ENCODE measurements around the gene KCNQ1.

Gene KCNQ1

GRCh38 chr11:2816941-2817421 lies 372.2 kb downstream of the KCNQ1 start:
- Histone ChIP-seq H3K27me3 (ENCODE audit: control insufficient read depth in 2 of 2, insufficient read depth in 2 of 2, low read length in 2 of 2) (no peaks in the 10 kb centered on the region), H3K4me3 (ENCODE audit: low read length in 2 of 2) (no peak overlapping the region), H3K9me3 (ENCODE audit: control insufficient read depth in 2 of 2, low read length in 2 of 2) (peaks cover 0 to 2% of the 10 kb centered on the region in 2 donors), H3K4me1 (ENCODE audit: control insufficient read depth in 2 of 2, insufficient read depth in 2 of 2, low read length in 2 of 2) (peaks cover 0 to 3% of the 10 kb centered on the region in 2 donors), H3K36me3 (ENCODE audit: control insufficient read depth in 2 of 2, insufficient read depth in 2 of 2, low read length in 2 of 2) (peaks cover 0 to 1% of the 10 kb centered on the region in 2 donors), H3K27ac (ENCODE audit: low read depth in 2 of 2, low read length in 2 of 2) (no peak overlapping the region), H3K9ac (ENCODE audit: low read depth in 1 of 2, low read length in 2 of 2) (no peak overlapping the region)

GRCh38 chr11:2817431-2817830 lies 372.6 kb downstream of the KCNQ1 start:
- Histone ChIP-seq H3K27me3 (ENCODE audit: control insufficient read depth in 2 of 2, insufficient read depth in 2 of 2, low read length in 2 of 2) (no peaks in the 10 kb centered on the region), H3K9ac (ENCODE audit: low read depth in 1 of 2, low read length in 2 of 2) (no peak overlapping the region), H3K9me3 (ENCODE audit: control insufficient read depth in 2 of 2, low read length in 2 of 2) (peaks cover 0 to 2% of the 10 kb centered on the region in 2 donors), H3K27ac (ENCODE audit: low read depth in 2 of 2, low read length in 2 of 2) (no peak overlapping the region), H3K4me3 (ENCODE audit: low read length in 2 of 2) (no peak overlapping the region), H3K36me3 (ENCODE audit: control insufficient read depth in 2 of 2, insufficient read depth in 2 of 2, low read length in 2 of 2) (peaks cover 0 to 4% of the 10 kb centered on the region in 2 donors), H3K4me1 (ENCODE audit: control insufficient read depth in 2 of 2, insufficient read depth in 2 of 2, low read length in 2 of 2) (peaks cover 0 to 3% of the 10 kb centered on the region in 2 donors)

GRCh38 chr11:2818021-2818420 lies 373.2 kb downstream of the KCNQ1 start:
- no peaks in the 10 kb centered on the region for H3K27me3 ChIP-seq (ENCODE audit: control insufficient read depth in 2 of 2, insufficient read depth in 2 of 2, low read length in 2 of 2)
- H3K4me1 ChIP-seq (ENCODE audit: control insufficient read depth in 2 of 2, insufficient read depth in 2 of 2, low read length in 2 of 2): peaks cover 0 to 3% of the 10 kb centered on the region in 2 donors
- no peak overlapping the region for H3K4me3 ChIP-seq (ENCODE audit: low read length in 2 of 2)
- no peak overlapping the region for H3K27ac ChIP-seq (ENCODE audit: low read depth in 2 of 2, low read length in 2 of 2)
- no peak overlapping the region for H3K9ac ChIP-seq (ENCODE audit: low read depth in 1 of 2, low read length in 2 of 2)
- H3K36me3 ChIP-seq (ENCODE audit: control insufficient read depth in 2 of 2, insufficient read depth in 2 of 2, low read length in 2 of 2): peaks cover 0 to 4% of the 10 kb centered on the region in 2 donors
- peaks cover 0 to 2% of the 10 kb centered on the region in 2 donors for H3K9me3 ChIP-seq (ENCODE audit: control insufficient read depth in 2 of 2, low read length in 2 of 2)

GRCh38 chr11:2818503-2818902 lies 373.7 kb downstream of the KCNQ1 start:
- Histone ChIP-seq H3K36me3 (ENCODE audit: control insufficient read depth in 2 of 2, insufficient read depth in 2 of 2, low read length in 2 of 2) (peaks cover 0 to 4% of the 10 kb centered on the region in 2 donors), H3K27ac (ENCODE audit: low read depth in 2 of 2, low read length in 2 of 2) (no peak overlapping the region), H3K9ac (ENCODE audit: low read depth in 1 of 2, low read length in 2 of 2) (no peak overlapping the region), H3K27me3 (ENCODE audit: control insufficient read depth in 2 of 2, insufficient read depth in 2 of 2, low read length in 2 of 2) (no peaks in the 10 kb centered on the region), H3K4me1 (ENCODE audit: control insufficient read depth in 2 of 2, insufficient read depth in 2 of 2, low read length in 2 of 2) (peaks cover 0 to 3% of the 10 kb centered on the region in 2 donors), H3K9me3 (ENCODE audit: control insufficient read depth in 2 of 2, low read length in 2 of 2) (peaks cover 0 to 2% of the 10 kb centered on the region in 2 donors), H3K4me3 (ENCODE audit: low read length in 2 of 2) (no peak overlapping the region)

GRCh38 chr11:2819316-2819715 lies 374.5 kb downstream of the KCNQ1 start:
- H3K4me1 ChIP-seq (ENCODE audit: control insufficient read depth in 2 of 2, insufficient read depth in 2 of 2, low read length in 2 of 2): peaks cover 0 to 3% of the 10 kb centered on the region in 2 donors
- no peaks in the 10 kb centered on the region for H3K27me3 ChIP-seq (ENCODE audit: control insufficient read depth in 2 of 2, insufficient read depth in 2 of 2, low read length in 2 of 2)
- H3K4me3 ChIP-seq (ENCODE audit: low read length in 2 of 2): no peak overlapping the region
- peaks cover 0 to 2% of the 10 kb centered on the region in 2 donors for H3K9me3 ChIP-seq (ENCODE audit: control insufficient read depth in 2 of 2, low read length in 2 of 2)
- no peak overlapping the region for H3K27ac ChIP-seq (ENCODE audit: low read depth in 2 of 2, low read length in 2 of 2)
- no peak overlapping the region for H3K9ac ChIP-seq (ENCODE audit: low read depth in 1 of 2, low read length in 2 of 2)
- peaks cover 0 to 4% of the 10 kb centered on the region in 2 donors for H3K36me3 ChIP-seq (ENCODE audit: control insufficient read depth in 2 of 2, insufficient read depth in 2 of 2, low read length in 2 of 2)

- peaks cover 0 to 4% of the 10 kb centered on the region in 2 donors for H3K36me3 ChIP-seq (ENCODE audit: control insufficient read depth in 2 of 2, insufficient read depth in 2 of 2, low read length in 2 of 2)
- no peak overlapping the region for H3K4me3 ChIP-seq (ENCODE audit: low read length in 2 of 2)
- H3K27ac ChIP-seq (ENCODE audit: low read depth in 2 of 2, low read length in 2 of 2): no peak overlapping the region
- H3K9ac ChIP-seq (ENCODE audit: low read depth in 1 of 2, low read length in 2 of 2): no peak overlapping the region
- H3K4me1 ChIP-seq (ENCODE audit: control insufficient read depth in 2 of 2, insufficient read depth in 2 of 2, low read length in 2 of 2): peaks cover 0 to 14% of the 10 kb centered on the region in 2 donors
- H3K9me3 ChIP-seq (ENCODE audit: control insufficient read depth in 2 of 2, low read length in 2 of 2): peaks cover 0 to 2% of the 10 kb centered on the region in 2 donors
- no peaks in the 10 kb centered on the region for H3K27me3 ChIP-seq (ENCODE audit: control insufficient read depth in 2 of 2, insufficient read depth in 2 of 2, low read length in 2 of 2)
Observed at GRCh38 chr11:2820976-2821375, 376.2 kb downstream of the KCNQ1 start.

GRCh38 chr11:2821891-2822290 lies 377.1 kb downstream of the KCNQ1 start:
- H3K27me3 ChIP-seq (ENCODE audit: control insufficient read depth in 2 of 2, insufficient read depth in 2 of 2, low read length in 2 of 2): no peaks in the 10 kb centered on the region
- H3K9ac ChIP-seq (ENCODE audit: low read depth in 1 of 2, low read length in 2 of 2): no peak overlapping the region
- no peak overlapping the region for H3K27ac ChIP-seq (ENCODE audit: low read depth in 2 of 2, low read length in 2 of 2)
- peaks cover 5 to 12% of the 10 kb centered on the region in 2 donors for H3K4me1 ChIP-seq (ENCODE audit: control insufficient read depth in 2 of 2, insufficient read depth in 2 of 2, low read length in 2 of 2)
- H3K4me3 ChIP-seq (ENCODE audit: low read length in 2 of 2): no peak overlapping the region
- H3K9me3 ChIP-seq (ENCODE audit: control insufficient read depth in 2 of 2, low read length in 2 of 2): no peaks in the 10 kb centered on the region
- H3K36me3 ChIP-seq (ENCODE audit: control insufficient read depth in 2 of 2, insufficient read depth in 2 of 2, low read length in 2 of 2): peaks cover 0 to 4% of the 10 kb centered on the region in 2 donors

- H3K4me3 ChIP-seq (ENCODE audit: low read length in 2 of 2): no peak overlapping the region
- H3K4me1 ChIP-seq (ENCODE audit: control insufficient read depth in 2 of 2, insufficient read depth in 2 of 2, low read length in 2 of 2): peaks cover 5 to 11% of the 10 kb centered on the region in 2 donors
- peaks cover 0 to 4% of the 10 kb centered on the region in 2 donors for H3K36me3 ChIP-seq (ENCODE audit: control insufficient read depth in 2 of 2, insufficient read depth in 2 of 2, low read length in 2 of 2)
- H3K9me3 ChIP-seq (ENCODE audit: control insufficient read depth in 2 of 2, low read length in 2 of 2): no peaks in the 10 kb centered on the region
- H3K27ac ChIP-seq (ENCODE audit: low read depth in 2 of 2, low read length in 2 of 2): peak overlapping the region; percentile 58 to 76
- no peaks in the 10 kb centered on the region for H3K27me3 ChIP-seq (ENCODE audit: control insufficient read depth in 2 of 2, insufficient read depth in 2 of 2, low read length in 2 of 2)
- no peak overlapping the region for H3K9ac ChIP-seq (ENCODE audit: low read depth in 1 of 2, low read length in 2 of 2)
Observed at GRCh38 chr11:2824851-2825250, 380.0 kb downstream of the KCNQ1 start.

GRCh38 chr11:2825261-2825888 lies 380.6 kb downstream of the KCNQ1 start:
- Histone ChIP-seq H3K27ac (ENCODE audit: low read depth in 2 of 2, low read length in 2 of 2) (peak overlapping the region; percentile 74 to 76), H3K9ac (ENCODE audit: low read depth in 1 of 2, low read length in 2 of 2) (peak overlapping the region in 1 of 2 donors; percentile 24), H3K4me3 (ENCODE audit: low read length in 2 of 2) (no peak overlapping the region), H3K4me1 (ENCODE audit: control insufficient read depth in 2 of 2, insufficient read depth in 2 of 2, low read length in 2 of 2) (peaks cover 5 to 11% of the 10 kb centered on the region in 2 donors), H3K9me3 (ENCODE audit: control insufficient read depth in 2 of 2, low read length in 2 of 2) (no peaks in the 10 kb centered on the region), H3K27me3 (ENCODE audit: control insufficient read depth in 2 of 2, insufficient read depth in 2 of 2, low read length in 2 of 2) (no peaks in the 10 kb centered on the region), H3K36me3 (ENCODE audit: control insufficient read depth in 2 of 2, insufficient read depth in 2 of 2, low read length in 2 of 2) (peaks cover 0 to 4% of the 10 kb centered on the region in 2 donors)

- peaks cover 0 to 4% of the 10 kb centered on the region in 2 donors for H3K36me3 ChIP-seq (ENCODE audit: control insufficient read depth in 2 of 2, insufficient read depth in 2 of 2, low read length in 2 of 2)
- H3K9ac ChIP-seq (ENCODE audit: low read depth in 1 of 2, low read length in 2 of 2): peak overlapping the region; percentile 24 to 31
- H3K9me3 ChIP-seq (ENCODE audit: control insufficient read depth in 2 of 2, low read length in 2 of 2): no peaks in the 10 kb centered on the region
- H3K27ac ChIP-seq (ENCODE audit: low read depth in 2 of 2, low read length in 2 of 2): peak overlapping the region; percentile 74 to 76
- H3K4me3 ChIP-seq (ENCODE audit: low read length in 2 of 2): no peak overlapping the region
- H3K4me1 ChIP-seq (ENCODE audit: control insufficient read depth in 2 of 2, insufficient read depth in 2 of 2, low read length in 2 of 2): peaks cover 5 to 11% of the 10 kb centered on the region in 2 donors
- no peaks in the 10 kb centered on the region for H3K27me3 ChIP-seq (ENCODE audit: control insufficient read depth in 2 of 2, insufficient read depth in 2 of 2, low read length in 2 of 2)
Observed at GRCh38 chr11:2825889-2826678, 381.3 kb downstream of the KCNQ1 start.

Measured in mucosa of rectum (tissue), 2 donors.